ENCODE results near the gene UGT3A1. TPM values are rescaled to one million over a fixed set of nuclear protein-coding genes. Genes with fewer than 3 reads are reported as not detected.

UGT3A1 gene
- total and polyA plus RNA-seq, 2 of the 13 experiments (the other 11 are each of a cell fraction or from before 2014, with no cell fraction given): not detected

- TF ChIP-seq ZNF251 (CRISPR knock-in tag; IDR thresholded peaks at IDR 0.05) (no peak), DNMT1 (CRISPR knock-in tag; IDR thresholded peaks at IDR 0.05) (no peak), NFE2 (CRISPR knock-in tag; IDR thresholded peaks at IDR 0.05) (no peak), STAG1 (CRISPR knock-in tag; IDR thresholded peaks at IDR 0.05) (no peak), AHDC1 (CRISPR knock-in tag; IDR thresholded peaks at IDR 0.05; ENCODE audit: borderline replicate concordance) (no peak), ZNF256 (CRISPR knock-in tag; conservative IDR thresholded peaks at IDR 0.05) (no peak)
Measured at GRCh38 chr5:35904443-35905132, 86.6 kb downstream of the UGT3A1 start (continued).

- in situ Hi-C loops (cut with HindIII; ENCODE audit: extremely low pct_ligation_motif_present, low pct_unique_long_range_greater_than_20kb): no loop called here
- WGBS (ENCODE audit: low lambda C conversion rate): 39% methylated on average over 6 of the region's 6 CpGs
- BruUV-seq (replicated peaks): no TSS peak
- TF ChIP-seq HIC2 (CRISPR knock-in tag; IDR thresholded peaks at IDR 0.05; ENCODE audit: low read depth): no peak
- TF ChIP-seq XRCC5 (optimal IDR thresholded peaks at IDR 0.05; ENCODE audit: low read length): no peak
- TF ChIP-seq GPN1 (CRISPR knock-in tag; IDR thresholded peaks at IDR 0.05; ENCODE audit: borderline replicate concordance): no peak
- TF ChIP-seq KLF6 (CRISPR knock-in tag; IDR thresholded peaks at IDR 0.05): no peak
- TF ChIP-seq ZNF816 (CRISPR knock-in tag; IDR thresholded peaks at IDR 0.05; ENCODE audit: borderline replicate concordance): no peak
- TF ChIP-seq TOE1 (CRISPR knock-in tag; IDR thresholded peaks at IDR 0.05): no peak
- TF ChIP-seq MTF1 (CRISPR knock-in tag; IDR thresholded peaks at IDR 0.05): no peak
- no peak for TF ChIP-seq REL (CRISPR knock-in tag; conservative IDR thresholded peaks at IDR 0.05)
- no peak for TF ChIP-seq ZKSCAN1 (IDR thresholded peaks at IDR 0.05; ENCODE audit: low read length)
- no peak for TF ChIP-seq MED13 (CRISPR knock-in tag; IDR thresholded peaks at IDR 0.05)
- no peak for TF ChIP-seq ZNF674 (CRISPR knock-in tag; IDR thresholded peaks at IDR 0.05; ENCODE audit: low read depth)
Measured at GRCh38 chr5:35903631-35904203, 87.5 kb downstream of the UGT3A1 start.

More at GRCh38 chr5:35903631-35904203, 87.5 kb downstream of the UGT3A1 start:
- H3K27me3 ChIP-seq (ENCODE audit: control insufficient read depth in 1 of 2, insufficient read depth in 2 of 2, low read length in 2 of 2): no peaks in the 10 kb centered on the region
- ChIA-PET POLR2A (no interaction called here), CTCF (ENCODE audit: low intra/inter-chr PET ratio, low total read pairs) (no interaction called here)
- no peaks in the 10 kb centered on the region for H3K9me3 ChIP-seq (ENCODE audit: low read length)
- H2AFZ ChIP-seq (ENCODE audit: low read length): no peak overlapping the region
- H3K79me2 ChIP-seq (ENCODE audit: insufficient read depth, low read length): no peaks in the 10 kb centered on the region
- DNase-seq (ENCODE audit: low spot score) (no peak), FAIRE-seq (no peak), ATAC-seq (no peak)
- no peak overlapping the region for H3K9ac ChIP-seq (ENCODE audit: insufficient read depth, low read depth, low read length)
- no peaks in the 10 kb centered on the region for H3K4me1 ChIP-seq (ENCODE audit: insufficient read depth, low read length)
- H3K4me3 ChIP-seq (replicated peaks in 1 of 3; ENCODE audit: insufficient read depth in 1 of 3, low read depth in 2 of 3, low read length in 3 of 3): no peak overlapping the region
- no peak overlapping the region for H3K27ac ChIP-seq (ENCODE audit: extremely low read length, insufficient read depth, low read length)
- H3K4me2 ChIP-seq (ENCODE audit: low read depth, low read length): no peak overlapping the region
- no peaks in the 10 kb centered on the region for H3K36me3 ChIP-seq (replicated peaks in 1 of 2; ENCODE audit: control insufficient read depth in 1 of 2, insufficient read depth in 2 of 2, low read length in 2 of 2)
- no peaks in the 10 kb centered on the region for H4K20me1 ChIP-seq (ENCODE audit: insufficient read depth, low read length)
- intact Hi-C loops (cut with micrococcal nuclease; ENCODE audit: unreplicated experiment): no loop called here
